HEK293 (cell line): ENCODE data around the gene INTS7.

ENCODE experiments used
- REST ChIP-seq: fragments of 450-650 bp; formaldehyde crosslinking; IDR thresholded peaks from 2 replicates; pipeline ENCODE4 v1.5.1; 2016; ENCODE audit warnings: missing biosample characterization, missing genetic modification characterization
- SALL2 ChIP-seq: fragments of 450-650 bp; formaldehyde crosslinking; IDR thresholded peaks from 2 replicates; pipeline ENCODE4 v1.5.0; 2017; ENCODE audit warnings: missing biosample characterization, mild to moderate bottlenecking, missing genetic modification characterization, borderline replicate concordance
- SP3 ChIP-seq: fragments of 450-650 bp; formaldehyde crosslinking; IDR thresholded peaks from 2 replicates; pipeline ENCODE4 v1.5.1; 2016; ENCODE audit warnings: missing biosample characterization, missing genetic modification characterization
- ZNF423 ChIP-seq: fragments of 450-650 bp; formaldehyde crosslinking; IDR thresholded peaks from 2 replicates; pipeline ENCODE4 v1.5.1; 2016; ENCODE audit warnings: missing biosample characterization, missing genetic modification characterization
- ZNF513 ChIP-seq: fragments of 450-650 bp; IDR thresholded peaks from 2 replicates; pipeline ENCODE4 v1.5.1; 2018; ENCODE audit warnings: missing biosample characterization, missing genetic modification characterization
- ZNF701 ChIP-seq: fragments of 450-650 bp; formaldehyde crosslinking; IDR thresholded peaks from 2 replicates; pipeline ENCODE4 v1.5.1; 2016; ENCODE audit warnings: missing biosample characterization, missing genetic modification characterization
- ZNF707 ChIP-seq: fragments of 450-650 bp; formaldehyde crosslinking; IDR thresholded peaks from 2 replicates; pipeline ENCODE4 v1.5.1; 2016; ENCODE audit warnings: missing biosample characterization, missing genetic modification characterization
- TF ChIP-seq, protein P1 (sequence below): fragments of 450-650 bp; formaldehyde crosslinking; IDR thresholded peaks from 2 replicates; pipeline ENCODE4 v1.5.1; 2016; ENCODE audit warnings: missing biosample characterization, missing genetic modification characterization

DNA sequence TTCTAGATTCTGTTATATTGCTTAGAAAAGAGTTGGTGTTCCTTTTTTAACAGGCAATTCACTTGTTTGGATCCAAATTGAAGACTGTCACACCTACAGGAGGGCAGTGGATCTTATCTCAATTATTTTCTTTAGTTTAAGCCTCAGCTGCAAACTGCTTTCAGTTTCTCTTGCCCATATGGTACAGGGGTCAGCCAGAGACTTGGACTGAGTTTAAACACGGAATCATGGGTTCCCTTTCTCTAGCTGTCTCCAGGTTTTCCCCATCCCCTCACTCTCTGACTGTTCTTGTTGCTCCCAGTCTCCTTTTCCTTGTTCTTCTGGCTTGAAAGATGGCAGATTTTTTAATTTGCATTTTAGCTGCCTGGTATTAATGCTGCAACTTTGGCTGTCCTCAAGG is 18.6 kb upstream of the INTS7 start:
- no peak for TF ChIP-seq ZNF707 (tag by site-specific recombination)
- no peak for TF ChIP-seq ZNF513 (tag by site-specific recombination)
- no peak for TF ChIP-seq SALL2 (tag by site-specific recombination)
- TF ChIP-seq REST (tag by site-specific recombination), result no peak
- TF ChIP-seq ZNF423, result no peak
- TF ChIP-seq, protein P1, sequence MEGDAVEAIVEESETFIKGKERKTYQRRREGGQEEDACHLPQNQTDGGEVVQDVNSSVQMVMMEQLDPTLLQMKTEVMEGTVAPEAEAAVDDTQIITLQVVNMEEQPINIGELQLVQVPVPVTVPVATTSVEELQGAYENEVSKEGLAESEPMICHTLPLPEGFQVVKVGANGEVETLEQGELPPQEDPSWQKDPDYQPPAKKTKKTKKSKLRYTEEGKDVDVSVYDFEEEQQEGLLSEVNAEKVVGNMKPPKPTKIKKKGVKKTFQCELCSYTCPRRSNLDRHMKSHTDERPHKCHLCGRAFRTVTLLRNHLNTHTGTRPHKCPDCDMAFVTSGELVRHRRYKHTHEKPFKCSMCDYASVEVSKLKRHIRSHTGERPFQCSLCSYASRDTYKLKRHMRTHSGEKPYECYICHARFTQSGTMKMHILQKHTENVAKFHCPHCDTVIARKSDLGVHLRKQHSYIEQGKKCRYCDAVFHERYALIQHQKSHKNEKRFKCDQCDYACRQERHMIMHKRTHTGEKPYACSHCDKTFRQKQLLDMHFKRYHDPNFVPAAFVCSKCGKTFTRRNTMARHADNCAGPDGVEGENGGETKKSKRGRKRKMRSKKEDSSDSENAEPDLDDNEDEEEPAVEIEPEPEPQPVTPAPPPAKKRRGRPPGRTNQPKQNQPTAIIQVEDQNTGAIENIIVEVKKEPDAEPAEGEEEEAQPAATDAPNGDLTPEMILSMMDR (tag by site-specific recombination), result no peak
- no peak for TF ChIP-seq ZNF701 (tag by site-specific recombination)
- TF ChIP-seq SP3 (tag by site-specific recombination), result no peak
